Left ventricle myocardium inferior (tissue), 1 donor: Measurements from ENCODE around the gene PLIN3. TPM values are rescaled to one million over a fixed set of nuclear protein-coding genes. Genes with fewer than 3 reads are reported as not detected.
"Not testable (repeated sequence)": the region's sequence is repeated elsewhere in the genome, so short reads cannot be mapped to it uniquely, and the experiment has no call there.

Experiments used
- DNase-seq: peaks from one replicate; pipeline ENCODE4 v3.0.0-alpha.2; 2020
- H3K27ac ChIP-seq: fragments of 200-600 bp; replicated peaks from 2 replicates; pipeline ENCODE4 v1.8.0; 2021
- H3K27me3 ChIP-seq: fragments of 200-600 bp; 2 replicates; pipeline ENCODE4 v1.8.0; 2021; ENCODE audit warnings: low read depth
- H3K36me3 ChIP-seq: fragments of 200-600 bp; 2 replicates; pipeline ENCODE4 v1.8.0; 2021
- H3K4me1 ChIP-seq: fragments of 200-600 bp; 2 replicates; pipeline ENCODE4 v1.8.0; 2021
- H3K4me3 ChIP-seq: fragments of 200-600 bp; 2 replicates; pipeline ENCODE4 v1.8.0; 2021; ENCODE audit warnings: mild to moderate bottlenecking, moderate library complexity
- H3K9me3 ChIP-seq: fragments of 200-600 bp; replicated peaks from 2 replicates; pipeline ENCODE4 v1.8.0; 2021
- CTCF ChIP-seq: fragments of 200-600 bp; IDR thresholded peaks from 2 replicates; pipeline ENCODE4 v1.8.0; 2021; ENCODE audit warnings: antibody characterized with exemption, mild to moderate bottlenecking, borderline replicate concordance
- intact Hi-C: fragments of 100-400 bp; cut with micrococcal nuclease; formaldehyde crosslinking; loops from one replicate; pipeline ENCODE4 v1.11.0; 2022
- total RNA-seq: library from RNA; stranded (reverse); fragmentation: NEBNext Ultra II Directional; extraction: Animal tissue kit (Norgen Biotek cat#: 25700); gene quantifications from one replicate; pipeline ENCODE4 v1.2.1, GENCODE V29; 2021
- donor health status: DM: no; HTN: yes; CAD: no; lungs with severe emphysema.

The PLIN3 gene
- total RNA-seq, 1 donor from 2014 or later, result 26.7 TPM

GRCh38 chr19:4815426-4816201 is 51.9 kb downstream of the PLIN3 start:
- intact Hi-C loops, result no loop called here
- no peak for TF ChIP-seq CTCF
- Histone ChIP-seq H3K36me3 (peaks cover 24% of the 10 kb centered on the region), H3K27me3 (no peaks in the 10 kb centered on the region), H3K27ac (peak overlapping the region; percentile 58), H3K4me3 (peak overlapping the region; percentile 52), H3K4me1 (peaks cover 34% of the 10 kb centered on the region), H3K9me3 (no peaks in the 10 kb centered on the region)
- peak; percentile 85 for DNase-seq

- Histone ChIP-seq H3K9me3 (no peaks in the 10 kb centered on the region), H3K4me1 (peaks cover 34% of the 10 kb centered on the region), H3K4me3 (peak overlapping the region; percentile 52), H3K27ac (no peak overlapping the region), H3K36me3 (peaks cover 20% of the 10 kb centered on the region), H3K27me3 (no peaks in the 10 kb centered on the region)
- TF ChIP-seq CTCF, result no peak
- DNase-seq, result no peak
- intact Hi-C loops, result loop anchor here (5.0 kb wide), 1 partner anchor 37 kb away; no protein-coding TSS in a partner anchor
These were observed 52.6 kb downstream of the PLIN3 start for GRCh38 chr19:4814625-4815425.

GRCh38 chr19:4811328-4812131 is 55.9 kb downstream of the PLIN3 start:
- Histone ChIP-seq H3K4me3 (no peak overlapping the region), H3K36me3 (peaks cover 3% of the 10 kb centered on the region), H3K4me1 (peaks cover 27% of the 10 kb centered on the region), H3K27ac (no peak overlapping the region), H3K27me3 (no peaks in the 10 kb centered on the region), H3K9me3 (no peaks in the 10 kb centered on the region)
- intact Hi-C loops, result loop anchor here (5.0 kb wide), 1 partner anchor 41 kb away; no protein-coding TSS in a partner anchor
- TF ChIP-seq CTCF, result peak; percentile 94
- DNase-seq, result peak; percentile 85

GRCh38 chr19:4807188-4807587 is 60.3 kb downstream of the PLIN3 start:
- TF ChIP-seq CTCF, result no peak
- Histone ChIP-seq H3K9me3 (no peaks in the 10 kb centered on the region), H3K36me3 (no peaks in the 10 kb centered on the region), H3K4me1 (peaks cover 16% of the 10 kb centered on the region), H3K27ac (no peak overlapping the region), H3K4me3 (no peak overlapping the region), H3K27me3 (no peaks in the 10 kb centered on the region)
- intact Hi-C loops, result loop anchor here (5.0 kb wide), 1 partner anchor 105 kb away; no protein-coding TSS in a partner anchor
- no peak for DNase-seq

GRCh38 chr19:4806384-4806783 is 61.1 kb downstream of the PLIN3 start:
- no peak overlapping the region for H3K4me3 ChIP-seq
- H3K36me3 ChIP-seq, result no peaks in the 10 kb centered on the region
- no peaks in the 10 kb centered on the region for H3K27me3 ChIP-seq
- intact Hi-C loops, result loop anchor here (5.0 kb wide), 1 partner anchor 106 kb away; no protein-coding TSS in a partner anchor
- no peaks in the 10 kb centered on the region for H3K9me3 ChIP-seq
- TF ChIP-seq CTCF, result no peak
- no peak overlapping the region for H3K27ac ChIP-seq
- no peak for DNase-seq
- H3K4me1 ChIP-seq, result peaks cover 24% of the 10 kb centered on the region

- not testable (repeated sequence) for DNase-seq, H3K4me3 ChIP-seq, H3K27ac ChIP-seq, H3K9me3 ChIP-seq, H3K27me3 ChIP-seq, H3K36me3 ChIP-seq
- intact Hi-C loops, result loop anchor here (5.0 kb wide), 1 partner anchor 107 kb away; no protein-coding TSS in a partner anchor
- peaks cover 37% of the 10 kb centered on the region for H3K4me1 ChIP-seq
These were observed 62.3 kb downstream of the PLIN3 start for GRCh38 chr19:4805140-4805539.
